Stimulated activated CD8-positive, alpha-beta memory T cell treated with anti-CD3 and anti-CD28 coated beads, Interleukin-4, amount 100 ng/mL, for 1 hour (primary cell): Measurements from ENCODE around the gene BRS3.
A peak's percentile ranks its signal among the peaks of the same experiment; 100 is the strongest.

Source experiments
- DNase-seq, 2 donors: peaks; one replicate each; pipeline ENCODE4 v3.0.0-alpha.2; 2020; ENCODE audit warnings: low read depth in 2 of 2, low spot score in 1 of 2

BRS3 gene

DNA sequence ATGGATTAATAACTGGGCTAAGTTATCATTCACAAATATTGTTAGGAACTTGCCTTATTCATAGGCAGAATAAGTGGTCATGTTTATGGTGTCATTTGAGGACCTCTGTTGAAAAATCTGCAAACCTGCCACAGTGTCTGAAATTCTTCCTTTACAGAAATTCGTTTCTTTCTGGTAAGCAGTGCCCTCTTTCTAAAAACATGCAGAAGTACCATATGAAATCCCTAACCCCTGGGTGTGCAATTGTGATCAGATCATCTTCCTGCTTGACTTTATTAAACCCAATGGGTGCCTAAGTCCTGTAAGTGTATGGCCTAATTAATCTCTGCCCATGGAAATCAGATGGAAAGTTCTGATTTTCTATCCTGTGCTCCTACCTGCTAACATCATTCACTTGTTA is 5.3 kb downstream of the BRS3 start:
- DNase-seq: no peak

DNA sequence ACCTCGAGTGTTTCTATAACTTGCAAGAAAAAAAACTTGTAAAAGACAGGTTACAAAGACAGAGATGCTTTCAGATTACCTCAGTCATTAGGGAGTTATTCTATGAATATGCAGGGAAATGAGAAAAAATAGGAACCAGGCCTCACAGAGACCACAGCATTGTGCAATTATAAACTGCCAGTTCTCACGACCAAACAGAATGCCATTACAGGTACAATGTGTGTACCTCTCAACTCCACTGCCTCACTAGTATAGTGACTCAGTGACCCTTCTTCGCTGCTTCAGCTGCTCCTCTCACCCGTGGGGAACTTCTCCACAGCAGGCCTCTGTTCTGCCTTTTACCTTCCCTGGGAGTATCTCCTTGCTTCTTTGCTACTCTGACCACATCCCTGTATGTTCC is 7.3 kb downstream of the BRS3 start:
- DNase-seq: no peak

DNA sequence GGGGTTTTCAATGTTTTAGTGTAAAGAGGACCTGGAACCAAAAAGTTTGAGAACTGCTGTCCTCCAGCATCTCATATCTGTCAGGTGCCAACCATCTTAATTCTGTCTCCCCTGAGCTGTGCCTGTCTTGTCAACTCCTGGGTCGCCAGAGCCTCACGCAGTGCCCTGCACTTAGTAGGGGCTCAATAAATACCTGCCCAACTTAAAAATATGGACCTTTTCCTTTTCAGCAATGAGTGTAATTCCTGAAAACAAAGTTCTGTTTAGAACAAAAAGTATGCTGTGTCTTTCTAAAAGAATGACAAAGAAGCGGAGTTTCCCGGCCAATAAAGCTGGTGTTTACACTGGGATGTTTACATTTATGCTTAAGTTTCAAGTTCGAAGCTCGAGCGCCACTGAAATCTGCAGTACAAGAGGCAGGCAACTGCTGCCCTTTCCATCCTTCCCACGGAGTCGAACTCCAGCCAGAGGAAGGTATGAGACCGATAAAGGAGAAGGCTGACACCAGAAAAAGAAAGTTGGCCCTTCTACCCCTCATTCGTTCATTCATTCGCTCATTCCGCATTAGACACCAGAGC is 8.5 kb downstream of the BRS3 start:
- DNase-seq: no peak

DNA sequence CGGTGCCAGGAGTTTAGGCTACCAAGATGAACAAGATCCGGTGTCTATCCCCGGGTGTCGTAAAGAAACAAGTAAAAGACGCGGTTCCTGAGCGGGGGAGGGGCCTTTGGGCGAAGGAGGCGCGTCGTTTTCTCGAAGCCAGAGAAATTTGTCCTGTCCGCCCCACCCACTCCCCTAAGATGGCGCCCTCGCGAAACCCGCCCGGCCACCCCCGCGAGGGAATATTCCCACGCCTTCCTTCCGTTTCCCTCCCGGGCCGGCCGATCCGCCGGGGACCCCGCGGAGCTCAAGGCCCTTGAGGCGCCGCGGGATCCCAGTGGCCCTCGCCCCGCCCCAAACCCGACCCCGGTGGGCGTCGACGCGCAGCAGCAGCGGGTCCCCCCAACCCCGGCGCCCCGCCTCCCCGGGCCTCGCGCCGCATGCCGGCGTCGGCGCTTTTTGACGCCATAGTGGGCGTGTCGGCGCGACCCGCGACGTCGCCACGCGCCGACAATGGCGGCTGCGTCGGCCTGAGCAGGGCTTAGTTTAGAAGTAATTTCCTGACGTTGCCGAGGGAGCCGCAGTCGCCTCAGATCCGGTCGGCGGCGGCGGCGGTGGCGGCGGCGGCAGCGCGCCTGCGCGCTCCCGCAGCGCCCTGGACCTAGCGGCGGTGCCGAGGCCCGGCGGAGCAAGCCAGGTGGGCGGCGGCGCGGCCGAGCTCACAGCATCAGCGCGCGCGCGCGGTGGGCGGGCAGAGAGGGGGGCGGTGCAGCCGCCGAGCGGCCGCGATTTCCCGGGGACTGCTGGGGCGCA is 9.2 kb downstream of the BRS3 start:
- DNase-seq: peak; percentile 47 to 74

DNA sequence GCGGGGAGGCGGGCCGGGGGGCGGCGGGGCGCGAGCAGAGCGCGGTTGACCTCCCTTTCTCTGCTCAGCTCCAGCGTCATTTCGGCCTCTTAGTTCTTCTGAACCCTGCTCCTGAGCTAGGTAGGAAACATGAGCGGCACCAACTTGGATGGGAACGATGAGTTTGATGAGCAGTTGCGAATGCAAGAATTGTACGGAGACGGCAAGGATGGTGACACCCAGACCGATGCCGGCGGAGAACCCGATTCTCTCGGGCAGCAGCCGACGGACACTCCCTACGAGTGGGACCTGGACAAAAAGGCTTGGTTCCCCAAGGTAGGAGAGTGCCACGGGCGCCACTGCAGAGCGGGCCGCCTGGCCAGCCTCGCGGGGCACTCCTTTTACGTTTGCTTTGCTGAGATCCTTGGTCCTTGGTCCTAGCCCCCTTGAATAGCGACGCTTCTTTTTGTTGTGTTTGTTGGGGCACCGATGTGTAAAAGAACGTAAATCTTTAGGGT is 9.9 kb downstream of the BRS3 start, which contains the start of gene HTATSF1:
TSS of gene HTATSF1 (plus strand) at position 37 of the 497 bp plus-strand sequence. CDS start at position 130, 93 bp downstream.
- peak in 1 of 2 donors; percentile 0 for DNase-seq

DNA sequence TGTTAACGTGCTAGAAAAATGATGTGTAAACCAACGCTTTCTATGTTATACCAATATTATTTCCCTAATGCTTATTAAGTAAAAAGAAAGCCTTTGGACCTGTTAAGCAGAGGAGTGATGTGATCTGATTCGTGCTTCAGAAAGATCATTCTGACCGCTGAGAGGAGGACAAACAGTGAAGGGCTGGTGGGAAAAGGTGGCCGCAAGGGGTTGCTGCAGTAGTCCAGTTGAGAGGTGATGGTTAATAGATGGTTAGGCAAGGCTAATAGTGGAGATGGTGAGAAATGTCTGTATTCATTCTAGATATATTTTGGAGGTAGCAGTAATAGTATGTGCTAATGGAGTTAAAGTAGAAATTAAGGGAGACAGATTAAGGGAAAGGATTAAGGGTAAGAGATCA is 31.3 kb downstream of the BRS3 start:
- DNase-seq: no peak

DNA sequence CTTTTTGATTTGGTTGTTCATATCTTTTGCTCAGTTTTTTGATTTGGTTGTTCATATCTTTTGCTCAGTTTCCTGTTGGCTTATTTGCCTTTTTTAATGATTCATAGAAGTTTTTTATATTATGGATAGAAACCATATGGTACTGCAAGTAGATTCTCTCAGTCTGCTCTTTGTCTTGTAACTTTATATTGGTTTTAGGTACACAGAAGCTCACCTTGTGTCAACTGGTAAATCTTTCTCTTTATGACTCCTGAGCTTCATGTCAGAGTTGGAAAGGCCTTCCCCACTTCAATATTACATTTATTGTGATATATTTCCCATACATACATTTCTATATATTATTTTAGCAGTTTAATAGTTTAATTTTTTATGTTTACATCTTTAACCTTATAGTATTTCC is 36.0 kb downstream of the BRS3 start:
- DNase-seq: no peak

DNA sequence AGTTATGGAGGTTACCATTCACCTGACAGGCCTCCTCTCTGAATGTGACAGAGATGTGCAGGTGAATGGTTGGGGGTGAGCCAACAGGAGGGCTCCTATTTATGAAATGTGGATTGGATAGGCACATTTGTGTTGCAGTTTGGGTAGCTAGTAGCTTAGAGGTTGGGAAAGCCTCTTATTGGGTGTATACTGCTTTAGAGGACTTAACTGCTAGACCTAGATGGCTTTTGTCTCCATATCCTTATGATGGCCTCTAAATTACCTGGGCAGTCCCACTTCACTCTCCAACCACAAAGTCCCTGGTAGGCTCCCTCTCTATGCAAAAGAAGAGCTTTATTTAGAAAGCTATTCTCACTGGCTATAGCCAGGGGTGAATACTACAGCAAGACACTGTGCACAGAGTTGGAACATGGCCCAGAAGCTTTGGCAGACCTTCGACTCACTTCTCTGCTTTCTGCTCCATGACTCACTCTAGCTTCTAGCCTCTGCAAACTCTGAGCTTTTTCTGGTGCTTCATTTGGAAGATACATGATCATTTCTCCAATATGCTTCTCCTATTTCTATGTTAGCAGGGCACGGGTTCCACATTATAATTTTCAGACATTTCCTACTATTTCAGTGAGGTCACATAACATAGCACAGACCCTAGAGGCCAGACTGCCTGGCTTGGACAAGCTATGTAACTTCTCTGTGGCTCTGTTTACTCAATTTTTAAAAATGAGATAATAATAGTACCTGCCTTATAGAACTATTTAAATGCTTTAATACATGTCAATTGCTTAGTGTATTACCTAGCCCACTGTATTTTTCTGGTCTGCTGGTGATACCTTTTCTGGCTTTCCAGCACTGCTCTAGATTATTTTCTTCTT is 38.2 kb downstream of the BRS3 start:
- no peak for DNase-seq

DNA sequence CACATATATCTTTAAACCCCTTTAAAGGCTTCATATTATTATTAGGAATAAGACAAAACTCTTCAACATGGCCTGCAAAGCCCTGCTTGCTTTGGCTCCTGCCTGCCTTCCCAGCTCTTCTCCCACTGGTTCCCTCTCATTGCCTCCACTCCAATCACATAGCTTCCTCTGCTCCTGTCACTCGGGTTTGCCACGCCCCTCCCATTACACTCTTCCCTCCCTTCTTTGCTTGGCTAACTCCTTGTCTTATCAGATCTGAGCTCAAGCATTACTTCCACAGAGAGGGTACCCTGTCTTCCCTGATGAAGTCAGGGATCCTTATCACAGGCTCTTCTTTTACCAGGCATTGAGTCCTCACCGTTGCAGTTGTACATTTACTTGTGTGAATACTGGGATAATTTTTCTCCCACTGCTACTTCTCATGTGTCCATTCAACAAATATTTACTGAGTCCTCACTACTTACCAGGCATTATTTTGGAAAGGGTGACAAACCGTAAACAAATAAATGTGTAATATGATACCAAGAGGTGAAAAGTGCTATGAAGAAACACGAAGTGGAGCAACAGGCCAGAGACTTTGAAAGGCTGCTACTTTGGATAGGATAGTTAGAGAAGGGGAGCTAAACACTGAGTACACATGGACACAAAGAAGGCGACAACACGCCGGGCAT is 41.0 kb downstream of the BRS3 start:
- DNase-seq: no peak

DNA sequence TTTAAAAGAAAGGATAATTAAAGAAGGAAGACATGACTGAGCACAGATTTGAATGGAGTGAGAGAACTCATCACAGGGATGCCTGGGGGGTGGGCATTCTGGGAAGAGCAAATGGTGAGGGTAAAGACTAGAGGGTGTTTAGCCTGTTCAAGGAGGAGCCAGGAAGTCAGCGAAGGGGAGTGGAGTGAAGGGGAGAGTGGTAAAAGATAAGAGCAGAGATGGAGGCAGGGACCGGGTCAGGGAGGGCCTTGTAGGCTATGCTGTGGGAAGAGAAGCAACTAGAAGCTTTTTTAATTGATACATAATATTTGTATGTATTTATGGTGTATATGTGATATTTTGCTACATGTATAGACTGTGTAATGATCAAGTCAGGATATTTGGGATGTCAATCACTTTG is 42.0 kb downstream of the BRS3 start:
- no peak for DNase-seq

DNA sequence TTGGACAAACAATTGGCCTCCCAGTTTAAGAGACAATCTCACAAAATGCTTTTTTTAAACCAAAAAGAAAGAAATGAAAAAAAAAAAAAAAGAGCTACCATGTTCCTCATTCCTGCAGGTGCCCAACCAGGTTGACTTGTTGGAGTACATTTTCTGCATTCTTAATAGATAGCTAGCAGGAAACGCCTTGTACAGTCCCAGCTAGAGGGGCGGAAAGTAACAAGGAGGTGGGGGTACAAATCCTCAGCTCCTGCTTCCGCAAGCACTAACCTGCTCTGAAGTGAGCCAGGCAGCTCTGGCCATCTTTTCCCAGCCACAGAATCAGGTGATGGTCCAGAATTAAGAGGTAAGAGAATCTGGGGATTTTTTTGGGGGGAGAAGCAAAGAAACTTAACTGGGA is 44.2 kb downstream of the BRS3 start, which contains the start of gene VGLL1:
TSS of gene VGLL1 (plus strand) at position 265 of the 400 bp plus-strand sequence. CDS start 3,806 bp downstream, outside the sequence.
- no peak for DNase-seq

DNA sequence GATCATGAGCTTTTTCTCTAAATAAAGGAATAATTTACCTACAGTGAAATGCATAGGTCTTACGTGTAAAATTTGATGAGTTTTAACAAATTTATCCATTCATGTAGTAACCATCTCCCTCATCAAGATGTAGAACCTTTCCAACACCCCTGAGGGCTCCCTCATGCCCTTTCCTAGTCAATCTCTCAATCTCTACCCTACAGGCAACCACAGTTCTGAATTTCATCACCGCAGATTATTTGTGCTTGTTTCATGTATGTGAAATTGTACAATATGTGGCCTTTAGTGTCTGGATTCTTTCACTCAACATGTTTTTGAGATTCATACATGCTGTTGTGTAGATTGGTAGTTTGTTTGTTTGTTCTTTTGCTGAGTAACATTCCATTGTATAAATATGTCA is 46.4 kb downstream of the BRS3 start:
- no peak for DNase-seq

DNA sequence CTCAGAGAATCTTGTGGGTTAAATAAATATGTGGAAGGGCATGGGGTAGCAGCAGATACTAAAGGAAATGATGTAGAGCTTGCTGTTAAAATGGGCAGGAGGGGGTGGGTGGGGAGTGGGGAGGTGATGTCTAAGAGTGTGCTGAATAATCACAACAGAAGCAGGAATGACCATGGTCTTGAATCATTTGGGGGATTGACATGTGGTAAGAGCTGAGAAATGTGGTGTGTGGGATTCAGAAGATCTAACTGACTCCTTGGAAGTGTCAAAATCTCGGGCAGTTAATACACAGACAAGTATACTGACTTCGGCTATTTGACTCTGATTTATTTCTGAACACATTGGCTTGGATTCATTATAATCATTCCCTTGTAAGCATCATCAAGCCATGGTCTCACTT is 51.1 kb downstream of the BRS3 start:
- DNase-seq: no peak

DNA sequence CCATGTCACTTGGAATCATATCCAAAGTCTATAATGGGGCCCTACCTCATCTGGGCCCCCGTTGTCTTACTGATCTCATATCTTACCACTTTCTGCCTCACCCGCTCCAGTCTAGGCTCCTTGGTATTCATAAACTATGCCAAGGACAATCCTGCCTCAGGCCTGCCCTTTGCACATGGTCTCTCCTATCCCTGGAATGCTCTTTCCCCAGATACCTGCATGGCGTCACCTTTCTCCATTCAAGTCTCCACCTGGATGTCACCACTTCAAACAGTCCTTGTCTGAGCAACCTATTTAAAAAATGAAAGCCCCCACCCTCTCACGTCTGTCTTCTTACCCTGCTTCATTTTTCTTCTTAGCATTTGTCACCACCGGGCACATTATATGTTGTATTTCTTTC is 52.5 kb downstream of the BRS3 start:
- DNase-seq: no peak

DNA sequence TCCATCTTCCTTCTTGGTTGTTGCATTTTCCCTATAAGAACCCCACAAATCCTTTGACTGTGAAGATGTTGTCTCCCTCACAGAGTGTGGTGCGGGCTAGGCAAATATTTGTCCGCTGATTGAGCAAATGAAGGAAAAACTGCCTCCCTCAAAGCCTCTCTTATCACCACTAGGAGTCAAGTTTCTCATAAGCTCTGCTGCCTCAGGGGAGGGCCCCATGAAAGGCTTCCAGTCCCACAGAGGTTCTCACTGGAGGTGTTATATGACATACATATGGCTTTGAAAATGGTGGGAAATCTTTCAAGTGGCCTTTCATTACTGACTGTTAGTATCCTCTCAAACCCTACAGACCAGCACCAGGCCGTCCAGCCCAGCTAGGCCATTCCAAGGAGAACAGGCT is 53.5 kb downstream of the BRS3 start:
- no peak for DNase-seq

DNA sequence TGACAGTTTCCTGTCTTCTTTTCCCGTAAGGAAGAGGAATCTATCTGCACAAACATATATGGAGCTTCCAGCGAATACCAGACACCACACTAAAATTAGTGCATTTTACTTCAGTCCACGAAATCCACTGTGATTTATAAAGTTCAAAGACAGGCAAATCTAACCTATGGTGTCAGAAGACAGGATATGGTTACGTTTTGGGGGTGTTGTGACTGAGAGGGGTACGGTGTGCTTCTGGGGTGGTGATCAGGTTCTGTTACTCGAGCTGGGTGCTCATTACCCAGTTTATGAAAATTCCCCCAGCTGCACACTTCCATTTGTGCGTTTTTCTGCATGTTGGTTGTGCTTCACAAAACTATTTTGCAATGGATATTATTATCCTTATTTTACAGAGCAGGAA is 54.5 kb downstream of the BRS3 start:
- DNase-seq: no peak
